Loucy (cell line): Measurements from ENCODE around the gene KANSL1.

Experiments
- H2AFZ ChIP-seq: fragments of 200-600 bp; sonication (generic); 2 replicates; pipeline ENCODE4 v1.6.0; 2016; ENCODE audit warnings: antibody characterized with exemption, mild to moderate bottlenecking, low read length, moderate library complexity
- H3F3A ChIP-seq: fragments of 200-600 bp; 2 replicates; pipeline ENCODE4 v1.6.0; 2016; ENCODE audit warnings: antibody characterized with exemption, low read depth, mild to moderate bottlenecking
- H3K27me3 ChIP-seq: fragments of 200-600 bp; sonication (generic); 2 replicates; pipeline ENCODE4 v1.6.1; 2014; ENCODE audit warnings: low read length, mild to moderate bottlenecking; ENCODE audit not compliant: insufficient read depth, poor library complexity, severe bottlenecking
- H3K36me3 ChIP-seq: fragments of 200-600 bp; sonication (generic); 2 replicates; pipeline ENCODE4 v1.6.1; 2016; ENCODE audit warnings: low read length; ENCODE audit not compliant: insufficient read depth
- H3K4me1 ChIP-seq: fragments of 200-600 bp; sonication (generic); 2 replicates; pipeline ENCODE4 v1.5.1; 2014; ENCODE audit warnings: low read length, mild to moderate bottlenecking; ENCODE audit not compliant: insufficient read depth, poor library complexity, severe bottlenecking
- H3K4me2 ChIP-seq: fragments of 200-600 bp; sonication (generic); 2 replicates; pipeline ENCODE4 v1.6.0; 2014; ENCODE audit warnings: antibody characterized with exemption, low read length, low read depth, mild to moderate bottlenecking; ENCODE audit not compliant: poor library complexity, severe bottlenecking
- H3K4me3 ChIP-seq: fragments of 200-600 bp; sonication (generic); 2 replicates; pipeline ENCODE4 v1.5.1; 2014; ENCODE audit warnings: low read length, mild to moderate bottlenecking, mixed read lengths; ENCODE audit not compliant: poor library complexity, severe bottlenecking
- H3K79me2 ChIP-seq: fragments of 200-600 bp; sonication (generic); 2 replicates; pipeline ENCODE4 v1.6.1; 2014; ENCODE audit warnings: low read length; ENCODE audit not compliant: insufficient read depth
- H3K9ac ChIP-seq: fragments of 200-600 bp; sonication (generic); 2 replicates; pipeline ENCODE4 v1.6.0; 2014; ENCODE audit warnings: mild to moderate bottlenecking, low read depth, low read length, moderate library complexity; ENCODE audit not compliant: poor library complexity, severe bottlenecking
- H3K9me2 ChIP-seq: fragments of 200-600 bp; sonication (generic); replicated peaks from 2 replicates; pipeline ENCODE4 v1.6.1; 2016; ENCODE audit warnings: low read depth, low read length, mixed read lengths
- H3K9me3 ChIP-seq: fragments of 200-600 bp; sonication (generic); 2 replicates; pipeline ENCODE4 v1.6.1; 2014; ENCODE audit warnings: mild to moderate bottlenecking, antibody characterized with exemption, low read length, low read depth; ENCODE audit not compliant: insufficient read depth
- H4K20me1 ChIP-seq: fragments of 200-600 bp; sonication (generic); 2 replicates; pipeline ENCODE4 v1.6.0; 2014; ENCODE audit warnings: antibody characterized with exemption, low read length, mild to moderate bottlenecking; ENCODE audit not compliant: insufficient read depth, poor library complexity, severe bottlenecking
- CTCF ChIP-seq: fragments of 200-600 bp; sonication (generic); conservative IDR thresholded peaks from 2 replicates; pipeline ENCODE4 v1.5.1; 2014; ENCODE audit warnings: mild to moderate bottlenecking, antibody characterized with exemption, low read length
- EZH2phosphoT487 ChIP-seq: fragments of 200-600 bp; IDR thresholded peaks from 2 replicates; pipeline ENCODE4 v1.6.1; 2018; ENCODE audit warnings: antibody characterized with exemption, mild to moderate bottlenecking, moderate library complexity, borderline replicate concordance

KANSL1 gene

DNA sequence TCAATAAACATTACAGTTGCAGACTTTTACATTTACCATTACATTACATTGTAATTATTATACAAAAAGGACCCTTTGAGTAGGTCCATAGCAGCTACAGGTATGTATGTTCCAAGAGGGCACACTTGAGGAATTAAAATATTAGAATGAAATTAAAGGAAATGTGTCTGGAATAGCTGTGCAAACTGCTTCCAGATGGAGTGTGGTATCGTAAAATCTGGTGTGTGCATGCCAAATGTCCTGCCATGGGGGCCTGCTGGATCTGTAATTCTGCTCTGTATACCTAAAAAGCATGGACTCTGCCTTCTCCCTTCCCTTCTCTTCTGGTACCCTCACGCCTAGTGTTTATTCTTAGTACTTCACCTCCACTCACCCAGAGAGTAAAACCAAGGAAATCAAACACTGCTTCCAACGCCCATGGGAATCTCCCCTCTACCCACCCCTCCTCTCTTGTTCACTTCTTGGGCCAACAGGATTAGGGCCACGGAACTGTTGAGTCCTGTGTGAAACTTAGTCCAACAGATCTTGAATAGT lies 155.4 kb downstream of the KANSL1 start:
- Histone ChIP-seq H3K36me3 (peaks cover 98% of the 10 kb centered on the region; the same call in 1 of the 2 replicates), H3F3A (no peaks in the 10 kb centered on the region), H3K9me3 (no peaks in the 10 kb centered on the region), H3K4me3 (no peak overlapping the region), H3K9ac (no peak overlapping the region), H3K79me2 (no peaks in the 10 kb centered on the region), H3K27me3 (no peaks in the 10 kb centered on the region), H4K20me1 (no peaks in the 10 kb centered on the region), H3K4me1 (no peaks in the 10 kb centered on the region), H3K4me2 (no peak overlapping the region), H2AFZ (no peak overlapping the region), H3K9me2 (no peaks in the 10 kb centered on the region)
- TF ChIP-seq CTCF: no peak
- TF ChIP-seq EZH2phosphoT487: no peak

- Histone ChIP-seq H3K79me2 (no peaks in the 10 kb centered on the region), H3K4me2 (no peak overlapping the region), H3K4me3 (no peak overlapping the region), H3F3A (no peaks in the 10 kb centered on the region), H3K9me3 (no peaks in the 10 kb centered on the region), H3K4me1 (no peaks in the 10 kb centered on the region), H2AFZ (no peak overlapping the region), H4K20me1 (no peaks in the 10 kb centered on the region), H3K36me3 (peaks cover 98% of the 10 kb centered on the region; the same call in 1 of the 2 replicates), H3K9ac (no peak overlapping the region), H3K27me3 (no peaks in the 10 kb centered on the region), H3K9me2 (no peaks in the 10 kb centered on the region)
- no peak for TF ChIP-seq EZH2phosphoT487
Measured at GRCh38 chr17:46036491-46036890, 156.7 kb downstream of the KANSL1 start.

DNA sequence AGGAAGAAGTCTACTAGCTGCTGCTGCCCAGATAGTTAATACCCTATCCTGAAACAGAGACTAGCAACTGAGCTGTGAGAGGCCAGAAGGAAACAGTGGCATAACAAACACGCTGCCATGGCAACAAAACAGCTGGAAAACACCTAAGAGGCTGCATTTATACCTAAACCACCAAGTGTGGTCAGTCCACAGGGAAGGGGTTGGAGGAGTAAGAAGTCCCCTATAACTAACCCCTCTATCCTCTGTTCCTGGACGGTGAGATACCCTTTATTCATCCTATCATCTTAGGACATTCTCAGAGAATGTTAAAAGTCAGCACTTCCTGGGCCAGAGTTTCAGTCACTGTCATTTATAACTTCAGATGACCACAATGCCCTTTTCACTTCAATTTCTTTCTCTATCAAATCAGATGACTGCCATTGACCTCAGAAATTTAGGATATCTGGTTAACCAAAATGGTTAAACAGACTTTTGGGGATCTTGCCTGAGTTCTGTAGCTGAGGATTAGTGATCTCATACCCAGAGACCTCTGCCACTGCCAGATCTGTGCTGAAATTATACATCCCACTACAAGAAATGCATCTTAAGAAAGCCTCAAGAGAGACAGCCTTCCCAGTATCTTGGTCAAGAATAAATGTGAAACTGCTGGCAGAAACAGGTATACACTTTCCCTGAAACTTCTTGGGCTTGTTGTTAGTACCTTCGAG lies 158.0 kb downstream of the KANSL1 start:
- Histone ChIP-seq H3K4me2 (no peak overlapping the region), H3K36me3 (peaks cover 100% of the 10 kb centered on the region; the same call in 1 of the 2 replicates), H2AFZ (no peak overlapping the region), H3K9me2 (no peaks in the 10 kb centered on the region), H4K20me1 (no peaks in the 10 kb centered on the region), H3K9me3 (no peaks in the 10 kb centered on the region), H3K4me1 (no peaks in the 10 kb centered on the region), H3K79me2 (no peaks in the 10 kb centered on the region), H3K9ac (no peak overlapping the region), H3K27me3 (no peaks in the 10 kb centered on the region), H3K4me3 (no peak overlapping the region), H3F3A (no peaks in the 10 kb centered on the region)
- TF ChIP-seq CTCF: no peak
- TF ChIP-seq EZH2phosphoT487: no peak
